Sigmoid colon (tissue), 4 donors: Measurements from ENCODE around the gene AMOTL2.

Source experiments
- CTCF ChIP-seq, 4 experiments: fragments of 450-650 bp in 3 of 4; fragments of 200-600 bp in 1 of 4; IDR thresholded peaks; one replicate each; pipeline ENCODE4 v1.5.1; 2016 to 2019; ENCODE audit warnings: antibody characterized with exemption in 4 of 4, mild to moderate bottlenecking in 3 of 4, moderate library complexity in 2 of 4
- POLR2A ChIP-seq, 2 donors: fragments of 450-650 bp; IDR thresholded peaks; one replicate each; pipeline ENCODE4 v1.6.1; 2016; ENCODE audit warnings: antibody characterized with exemption in 2 of 2, mild to moderate bottlenecking in 2 of 2, moderate library complexity in 2 of 2
- POLR2AphosphoS5 ChIP-seq, 4 donors: sonication (generic); formaldehyde crosslinking; IDR thresholded peaks; one replicate each; pipeline ENCODE4 v1.6.1; 2017; ENCODE audit warnings: antibody characterized with exemption in 4 of 4

GRCh38 chr3:134314588-134315285, 59.5 kb downstream of the AMOTL2 start:
- TF ChIP-seq POLR2AphosphoS5 (IDR thresholded peaks at IDR 0.05) (no peak), CTCF (IDR thresholded peaks at IDR 0.05) (no peak), POLR2A (IDR thresholded peaks at IDR 0.05) (no peak)
